Measurements from ENCODE around the gene TNFRSF1B.
"Not testable (repeated sequence)": the region's sequence is repeated elsewhere in the genome, so short reads cannot be mapped to it uniquely, and the experiment has no call there.

Gene TNFRSF1B

DNA sequence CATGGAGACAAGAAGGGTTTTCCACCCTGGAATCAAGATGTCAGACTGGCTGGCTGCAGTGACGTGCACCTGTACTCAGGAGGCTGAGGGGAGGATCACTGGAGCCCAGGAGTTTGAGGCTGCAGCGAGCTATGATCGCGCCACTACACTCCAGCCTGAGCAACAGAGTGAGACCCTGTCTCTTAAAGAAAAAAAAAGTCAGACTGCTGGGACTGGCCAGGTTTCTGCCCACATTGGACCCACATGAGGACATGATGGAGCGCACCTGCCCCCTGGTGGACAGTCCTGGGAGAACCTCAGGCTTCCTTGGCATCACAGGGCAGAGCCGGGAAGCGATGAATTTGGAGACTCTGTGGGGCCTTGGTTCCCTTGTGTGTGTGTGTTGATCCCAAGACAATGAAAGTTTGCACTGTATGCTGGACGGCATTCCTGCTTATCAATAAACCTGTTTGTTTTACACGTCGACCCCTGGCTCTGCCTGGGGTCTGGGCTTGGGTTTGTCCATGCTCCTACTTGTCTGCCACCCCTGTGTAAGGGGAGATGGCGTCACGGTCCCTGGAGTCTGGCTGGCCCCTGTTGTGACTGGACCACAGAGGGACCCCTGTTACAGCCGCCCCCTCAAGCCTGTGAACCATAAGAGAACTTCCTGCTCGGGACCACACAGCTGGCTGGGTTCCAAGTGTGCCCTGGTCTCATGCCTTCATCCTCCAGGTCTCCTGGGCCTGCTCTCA lies 42.1 kb downstream of the TNFRSF1B start:
- peak; percentile 87 to 90 for DNase-seq
- H3K27ac ChIP-seq = no peak overlapping the region
- no peak overlapping the region for H3K4me3 ChIP-seq
- H3K27me3 ChIP-seq = peaks cover 0 to 3% of the 10 kb centered on the region in 2 donors
- TF ChIP-seq, protein P1, sequence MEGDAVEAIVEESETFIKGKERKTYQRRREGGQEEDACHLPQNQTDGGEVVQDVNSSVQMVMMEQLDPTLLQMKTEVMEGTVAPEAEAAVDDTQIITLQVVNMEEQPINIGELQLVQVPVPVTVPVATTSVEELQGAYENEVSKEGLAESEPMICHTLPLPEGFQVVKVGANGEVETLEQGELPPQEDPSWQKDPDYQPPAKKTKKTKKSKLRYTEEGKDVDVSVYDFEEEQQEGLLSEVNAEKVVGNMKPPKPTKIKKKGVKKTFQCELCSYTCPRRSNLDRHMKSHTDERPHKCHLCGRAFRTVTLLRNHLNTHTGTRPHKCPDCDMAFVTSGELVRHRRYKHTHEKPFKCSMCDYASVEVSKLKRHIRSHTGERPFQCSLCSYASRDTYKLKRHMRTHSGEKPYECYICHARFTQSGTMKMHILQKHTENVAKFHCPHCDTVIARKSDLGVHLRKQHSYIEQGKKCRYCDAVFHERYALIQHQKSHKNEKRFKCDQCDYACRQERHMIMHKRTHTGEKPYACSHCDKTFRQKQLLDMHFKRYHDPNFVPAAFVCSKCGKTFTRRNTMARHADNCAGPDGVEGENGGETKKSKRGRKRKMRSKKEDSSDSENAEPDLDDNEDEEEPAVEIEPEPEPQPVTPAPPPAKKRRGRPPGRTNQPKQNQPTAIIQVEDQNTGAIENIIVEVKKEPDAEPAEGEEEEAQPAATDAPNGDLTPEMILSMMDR (IDR thresholded peaks at IDR 0.05) = peak; percentile 92 to 97
- no peaks in the 10 kb centered on the region for H3K9me3 ChIP-seq
- intact Hi-C loops (cut with DNase I; ENCODE audit: low total_unique reads) = loop anchor here (2.0 to 10.0 kb wide), 2 partner anchors 84 to 374 kb away; no protein-coding TSS in a partner anchor
- peaks cover 0 to 4% (median 0%) of the 10 kb centered on the region in 3 donors for H3K36me3 ChIP-seq
- peaks cover 0 to 9% (median 0%) of the 10 kb centered on the region in 4 donors for H3K4me1 ChIP-seq

GRCh38 chr1:12209495-12209832 lies 42.7 kb downstream of the TNFRSF1B start:
- intact Hi-C loops (cut with DNase I; ENCODE audit: low total_unique reads) = loop anchor here (2.0 to 10.0 kb wide), 2 partner anchors 85 to 375 kb away; no protein-coding TSS in a partner anchor
- no peaks in the 10 kb centered on the region for H3K9me3 ChIP-seq
- TF ChIP-seq, protein P1 (IDR thresholded peaks at IDR 0.05) = no peak

DNA sequence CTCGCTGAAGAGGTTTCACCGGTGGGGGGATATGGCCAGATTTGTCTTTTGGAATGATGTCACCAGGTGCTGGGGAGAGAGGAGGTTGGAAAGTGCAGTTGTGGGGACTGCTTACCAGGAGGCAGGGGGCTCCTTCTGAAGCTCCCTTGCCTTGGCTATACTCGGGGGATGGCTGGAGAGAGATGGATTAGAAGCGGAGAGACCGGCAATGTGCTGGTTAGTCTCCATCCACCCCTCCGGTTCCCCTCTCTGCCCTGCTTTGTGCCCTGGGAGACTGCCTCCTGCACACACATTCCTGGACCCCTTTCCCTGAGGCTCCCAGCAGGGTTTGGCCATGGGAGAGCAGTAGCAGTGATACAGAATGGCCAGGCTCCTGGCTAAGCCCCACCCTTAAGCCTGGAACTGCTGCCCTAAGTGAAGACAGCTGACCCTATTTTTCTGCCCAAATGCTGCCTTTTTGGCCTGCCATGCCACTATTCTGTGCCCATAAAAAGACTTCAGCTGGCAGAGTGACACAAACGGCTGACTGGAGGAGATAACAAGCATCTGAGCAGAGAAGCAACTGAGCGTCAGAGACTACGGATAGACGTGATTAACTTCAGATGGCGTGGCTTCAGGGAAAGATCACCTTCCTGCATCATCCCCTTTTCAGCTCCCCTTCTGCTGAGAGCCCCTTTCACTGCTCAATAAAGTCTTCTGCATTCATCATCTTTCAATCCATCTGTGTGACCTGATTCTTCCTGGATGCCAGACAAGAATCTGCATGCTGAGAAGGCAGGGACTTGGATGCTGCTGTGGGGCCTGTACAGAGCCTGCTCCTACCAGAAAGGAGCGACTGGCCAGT lies 48.5 kb downstream of the TNFRSF1B start:
- no peak for DNase-seq
- TF ChIP-seq, protein P1 (IDR thresholded peaks at IDR 0.05) = no peak
- Histone ChIP-seq H3K4me1 (no peaks in the 10 kb centered on the region), H3K4me3 (no peak overlapping the region), H3K9me3 (peaks cover 0 to 18% (median 11%) of the 10 kb centered on the region in 3 donors), H3K36me3 (no peaks in the 10 kb centered on the region), H3K27ac (no peak overlapping the region), H3K27me3 (peaks cover 0 to 6% of the 10 kb centered on the region in 2 donors)
- intact Hi-C loops (cut with DNase I; ENCODE audit: low total_unique reads) = no loop called here

More at GRCh38 chr1:12209495-12209832, 42.7 kb downstream of the TNFRSF1B start:
- H3K4me3 ChIP-seq = no peak overlapping the region
- no peak overlapping the region for H3K27ac ChIP-seq
- no peak for DNase-seq
- peaks cover 0 to 9% (median 0%) of the 10 kb centered on the region in 4 donors for H3K4me1 ChIP-seq
- H3K36me3 ChIP-seq = no peaks in the 10 kb centered on the region
- peaks cover 0 to 3% of the 10 kb centered on the region in 2 donors for H3K27me3 ChIP-seq

DNA sequence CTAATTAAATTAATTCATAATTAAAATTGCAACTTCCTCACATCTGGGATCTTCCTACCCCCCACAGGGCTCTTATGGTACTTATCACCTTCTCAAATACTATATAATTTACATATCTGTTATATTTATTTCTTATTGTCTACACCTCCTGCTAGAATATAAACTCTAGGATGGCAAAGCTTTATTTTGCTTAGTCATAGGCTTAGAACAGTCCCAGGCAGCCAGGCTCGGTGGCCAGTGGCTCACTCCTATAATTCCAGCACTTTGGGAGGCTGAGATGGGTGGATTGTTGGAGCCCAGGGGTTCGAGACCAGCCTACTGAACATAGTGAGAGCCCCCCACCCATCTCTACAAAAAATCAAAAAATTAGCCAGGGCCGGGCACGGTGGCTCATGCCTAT lies 53.0 kb downstream of the TNFRSF1B start:
- Histone ChIP-seq H3K9me3 (peaks cover 0 to 18% (median 11%) of the 10 kb centered on the region in 3 donors), H3K27me3 (peaks cover 0 to 3% of the 10 kb centered on the region in 2 donors), H3K27ac (no peak overlapping the region), H3K4me3 (no peak overlapping the region), H3K36me3 (no peaks in the 10 kb centered on the region), H3K4me1 (no peaks in the 10 kb centered on the region)
- intact Hi-C loops (cut with DNase I; ENCODE audit: low total_unique reads) = loop anchor here (10.0 kb wide), 1 partner anchor 435 kb away; no protein-coding TSS in a partner anchor
- TF ChIP-seq, protein P1 (IDR thresholded peaks at IDR 0.05) = no peak
- DNase-seq = no peak

GRCh38 chr1:12220890-12221289 lies 54.1 kb downstream of the TNFRSF1B start:
- peaks cover 0 to 3% of the 10 kb centered on the region in 2 donors for H3K27me3 ChIP-seq
- intact Hi-C loops (cut with DNase I; ENCODE audit: low total_unique reads) = loop anchor here (10.0 kb wide), 1 partner anchor 434 kb away; no protein-coding TSS in a partner anchor
- H3K36me3 ChIP-seq = no peaks in the 10 kb centered on the region
- TF ChIP-seq, protein P1 (IDR thresholded peaks at IDR 0.05) = no peak
- peaks cover 0 to 7% (median 2%) of the 10 kb centered on the region in 3 donors for H3K9me3 ChIP-seq
- H3K27ac ChIP-seq = no peak overlapping the region
- no peak for DNase-seq
- no peak overlapping the region for H3K4me3 ChIP-seq
- H3K4me1 ChIP-seq = no peaks in the 10 kb centered on the region

- H3K36me3 ChIP-seq, DNase-seq, H3K4me1 ChIP-seq, H3K27me3 ChIP-seq, H3K27ac ChIP-seq, H3K9me3 ChIP-seq, H3K4me3 ChIP-seq: not testable (repeated sequence)
- intact Hi-C loops (cut with DNase I; ENCODE audit: low total_unique reads) = loop anchor here (10.0 kb wide), 1 partner anchor 432 kb away; no protein-coding TSS in a partner anchor
These were observed 55.9 kb downstream of the TNFRSF1B start for GRCh38 chr1:12222700-12223099.

GRCh38 chr1:12224092-12224491 lies 57.3 kb downstream of the TNFRSF1B start:
- intact Hi-C loops (cut with DNase I; ENCODE audit: low total_unique reads) = loop anchor here (10.0 kb wide), 1 partner anchor 431 kb away; no protein-coding TSS in a partner anchor
- not testable (repeated sequence) for H3K36me3 ChIP-seq, H3K27ac ChIP-seq, H3K9me3 ChIP-seq, H3K27me3 ChIP-seq, H3K4me3 ChIP-seq, H3K4me1 ChIP-seq, DNase-seq

Data from tibial artery (tissue), 4 donors.